ENCODE measurements around the gene RMI2.
"Not testable (repeated sequence)": the region's sequence is repeated elsewhere in the genome, so short reads cannot be mapped to it uniquely, and the experiment has no call there.

Gene RMI2

DNA sequence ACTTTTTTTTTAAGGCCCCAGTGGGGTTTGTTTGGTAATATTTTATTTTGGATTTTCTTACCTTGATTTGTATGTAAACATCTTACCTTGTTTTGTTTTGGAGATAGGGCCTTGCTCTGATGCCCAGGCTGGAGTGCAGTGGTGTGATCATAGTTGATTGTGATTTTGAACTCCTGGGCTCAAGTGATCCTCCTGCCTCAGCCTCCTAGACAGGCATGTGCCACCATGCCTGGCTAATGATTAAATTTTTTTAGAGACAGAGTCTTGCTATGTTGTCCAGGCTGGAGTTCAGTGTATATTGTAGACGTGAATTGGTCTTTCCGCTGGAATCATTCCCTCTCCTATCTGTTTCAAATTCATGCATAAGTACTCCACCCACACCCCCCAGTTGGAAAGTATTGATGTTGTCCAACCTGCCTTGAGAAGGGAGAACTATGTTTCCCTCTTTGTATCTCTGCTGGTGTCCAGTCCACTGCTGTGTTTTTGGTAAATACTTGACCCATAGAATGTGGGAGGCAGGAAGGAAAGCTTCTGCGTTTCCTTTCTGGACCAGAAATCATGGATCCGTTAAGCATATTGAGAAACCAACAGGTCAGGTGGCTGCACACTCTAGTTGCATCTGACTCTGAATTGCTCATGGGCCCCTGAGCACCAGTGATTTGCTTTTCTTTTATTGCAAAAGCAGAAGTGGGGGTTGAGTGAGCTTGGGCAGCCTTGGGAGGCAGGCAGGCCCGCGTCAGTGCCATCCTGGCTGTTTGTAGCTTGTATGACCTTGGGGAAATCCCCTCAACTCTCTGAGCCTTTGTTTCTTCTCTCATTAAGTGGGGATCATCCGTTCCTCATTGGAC lies 25.0 kb downstream of the RMI2 start:
- Histone ChIP-seq H3K9ac (peak overlapping the region in 8 of 11 experiments; percentile 22 to 64 (median 51); a peak in 11 of 22 replicates), H3K27ac (peak overlapping the region in 10 of 11 experiments; percentile 35 to 83 (median 68); a peak in 21 of 22 replicates)

DNA sequence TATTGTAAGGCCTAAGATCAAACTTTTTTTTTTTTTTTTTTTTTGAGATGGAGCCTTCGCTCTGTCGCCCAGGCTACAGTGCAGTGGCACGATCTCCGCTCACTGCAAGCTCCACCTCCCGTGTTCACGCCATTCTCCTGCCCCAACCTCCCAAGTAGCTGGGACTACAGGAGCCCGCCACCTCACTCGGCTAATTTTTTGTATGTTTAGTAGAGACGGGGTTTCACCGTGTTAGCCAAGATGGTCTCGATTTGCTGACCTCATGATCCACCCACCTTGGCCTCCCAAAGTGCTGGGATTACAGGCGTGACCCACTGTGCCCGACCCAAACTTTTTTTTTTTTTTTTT lies 25.6 kb downstream of the RMI2 start:
- not testable (repeated sequence) for H4K20me1 ChIP-seq; H3K36me3 ChIP-seq; H3K9me3 ChIP-seq (replicated peaks in 1 of 11); H3K4me3 ChIP-seq
- peaks cover 0 to 35% (median 0%) of the 10 kb centered on the region in 11 experiments; a peak in 5 of 22 replicates for H3K27me3 ChIP-seq
- peak overlapping the region in 10 of 11 experiments; percentile 24 to 83 (median 68); a peak in 19 of 22 replicates for H3K27ac ChIP-seq
- peaks cover 32 to 72% (median 57%) of the 10 kb centered on the region in 10 experiments for H3K4me1 ChIP-seq
- H3K4me2 ChIP-seq = peak overlapping the region; percentile 57 to 87 (median 74)
- peak overlapping the region in 8 of 11 experiments; percentile 22 to 64 (median 50); a peak in 7 of 22 replicates for H3K9ac ChIP-seq

More for the DNA sequence above, 25.0 kb downstream of the RMI2 start:
- H3K4me3 ChIP-seq = no peak overlapping the region
- H3K27me3 ChIP-seq = peaks cover 0 to 41% (median 0%) of the 10 kb centered on the region in 11 experiments; a peak in 5 of 22 replicates
- peak in 8 of 11 experiments; percentile 36 to 91 (median 78); a peak in 15 of 22 replicates for TF ChIP-seq Cebpa-rat (IDR thresholded peaks at IDR 0.05)
- no peaks in the 10 kb centered on the region for H3K9me3 ChIP-seq (replicated peaks in 1 of 11)
- H3K36me3 ChIP-seq = no peaks in the 10 kb centered on the region
- H3K4me1 ChIP-seq = peaks cover 33 to 74% (median 59%) of the 10 kb centered on the region in 10 experiments
- peak overlapping the region; percentile 57 to 87 (median 74) for H3K4me2 ChIP-seq
- H4K20me1 ChIP-seq = peaks cover 0 to under 1% (median 0%) of the 10 kb centered on the region in 11 experiments; a peak in 2 of 22 replicates

DNA sequence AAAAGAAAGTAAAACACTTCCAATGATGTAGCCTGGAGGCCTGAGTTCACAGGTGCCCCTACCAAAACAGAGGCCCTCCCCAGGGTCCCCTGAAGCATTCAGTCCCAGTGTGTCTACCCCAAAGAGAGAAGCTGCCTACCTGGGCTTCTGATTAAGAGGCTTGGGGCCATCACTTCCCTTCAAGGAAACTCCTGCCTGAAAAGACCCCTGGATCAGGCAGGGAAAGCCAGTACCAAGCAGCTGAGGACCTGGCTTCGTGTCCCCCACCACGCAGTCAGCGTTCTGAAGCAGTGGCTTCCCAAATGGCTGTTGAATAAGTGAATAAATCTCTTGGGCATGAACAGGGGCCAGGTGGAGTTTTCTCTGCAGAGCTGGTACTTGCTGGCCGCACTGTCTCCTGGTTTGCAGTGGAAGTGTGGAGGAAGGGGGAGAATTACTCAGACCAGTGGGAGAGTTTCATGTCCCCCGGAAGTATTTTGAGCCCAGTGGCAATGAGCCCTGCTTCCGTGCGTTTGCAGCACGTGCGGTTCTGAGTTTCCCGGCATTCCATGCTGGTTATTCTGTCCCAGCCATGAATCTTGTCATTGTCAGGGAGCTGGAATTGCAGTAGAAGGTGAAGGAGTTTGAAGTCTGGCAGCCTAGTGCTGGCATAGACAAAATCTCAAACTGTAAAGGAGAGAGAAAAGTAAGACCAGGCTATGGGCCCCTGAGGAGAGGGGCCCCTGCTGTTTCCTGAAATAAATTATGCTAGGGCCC lies 27.0 kb downstream of the RMI2 start:
- no peaks in the 10 kb centered on the region; a peak in 1 of 22 replicates for H4K20me1 ChIP-seq
- no peaks in the 10 kb centered on the region for H3K9me3 ChIP-seq (replicated peaks in 1 of 11)
- peak overlapping the region in 1 of 11 experiments; percentile 54; a peak in 1 of 22 replicates for H3K9ac ChIP-seq
- H3K4me3 ChIP-seq = no peak overlapping the region
- H3K4me1 ChIP-seq = peaks cover 32 to 64% (median 50%) of the 10 kb centered on the region in 10 experiments
- TF ChIP-seq Cebpa-rat (IDR thresholded peaks at IDR 0.05) = no peak
- H3K27ac ChIP-seq = peak overlapping the region in 5 of 11 experiments; percentile 66 to 83 (median 78); a peak in 6 of 22 replicates
- H3K27me3 ChIP-seq = peaks cover 0 to 25% (median 0%) of the 10 kb centered on the region in 11 experiments; a peak in 4 of 22 replicates
- H3K36me3 ChIP-seq = no peaks in the 10 kb centered on the region
- H3K4me2 ChIP-seq = peak overlapping the region; percentile 57 to 87 (median 74); a peak in 19 of 22 replicates

DNA sequence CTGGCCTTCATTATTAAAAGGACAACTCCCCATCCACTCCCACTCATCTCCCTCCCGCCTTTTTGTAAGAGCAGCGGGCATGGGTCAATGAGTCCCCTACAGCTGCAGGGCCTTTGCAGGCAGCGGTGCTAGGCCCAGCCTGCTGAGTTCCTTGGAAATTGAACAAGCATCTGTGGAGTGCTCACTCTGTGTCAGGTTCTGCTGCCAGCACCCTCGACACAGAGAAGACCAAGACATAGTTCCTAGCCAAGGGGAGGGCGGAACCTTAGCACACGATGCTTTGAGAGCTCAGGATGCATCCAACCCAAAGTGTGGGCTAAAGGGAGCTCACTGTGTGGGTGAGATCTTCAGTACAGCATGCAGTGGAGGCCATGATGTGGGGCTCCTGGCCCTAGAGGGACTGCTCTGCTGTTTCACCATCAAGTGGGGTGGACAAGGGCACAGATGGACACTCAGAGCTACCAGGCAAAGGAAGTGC lies 27.6 kb downstream of the RMI2 start:
- Histone ChIP-seq H4K20me1 (no peaks in the 10 kb centered on the region), H3K9me3 (replicated peaks in 1 of 11) (no peaks in the 10 kb centered on the region), H3K4me2 (peak overlapping the region in 8 of 11 experiments; percentile 57 to 84 (median 71); a peak in 12 of 22 replicates), H3K4me1 (peaks cover 29 to 58% (median 46%) of the 10 kb centered on the region in 10 experiments), H3K4me3 (no peak overlapping the region), H3K27me3 (peaks cover 0 to 19% (median 0%) of the 10 kb centered on the region in 11 experiments; a peak in 4 of 22 replicates), H3K27ac (peak overlapping the region in 1 of 11 experiments; percentile 83; a peak in 2 of 22 replicates), H3K36me3 (no peaks in the 10 kb centered on the region), H3K9ac (no peak overlapping the region)
- TF ChIP-seq Cebpa-rat (IDR thresholded peaks at IDR 0.05) = no peak

DNA sequence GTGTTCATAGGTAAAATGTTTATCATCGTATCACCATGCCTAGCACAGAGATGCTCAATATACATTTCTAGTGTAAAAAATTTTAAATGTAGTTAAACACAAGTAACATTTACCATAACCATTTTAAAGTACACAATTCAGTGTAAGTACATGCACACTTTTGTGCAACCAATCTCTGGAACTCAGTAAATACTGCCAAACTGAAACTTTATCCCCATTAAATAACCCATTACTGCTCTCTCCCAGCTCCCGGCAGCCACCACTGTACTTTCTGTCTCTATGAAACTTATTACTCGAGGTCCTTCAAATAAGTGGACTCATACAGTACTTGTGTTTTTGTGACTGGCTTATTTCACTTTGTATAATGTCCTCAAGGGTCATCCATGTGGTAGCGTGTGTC lies 29.0 kb downstream of the RMI2 start:
- Histone ChIP-seq H3K4me1 (peaks cover 28 to 44% (median 39%) of the 10 kb centered on the region in 10 experiments), H3K4me2 (no peak overlapping the region), H3K27ac (no peak overlapping the region)

DNA sequence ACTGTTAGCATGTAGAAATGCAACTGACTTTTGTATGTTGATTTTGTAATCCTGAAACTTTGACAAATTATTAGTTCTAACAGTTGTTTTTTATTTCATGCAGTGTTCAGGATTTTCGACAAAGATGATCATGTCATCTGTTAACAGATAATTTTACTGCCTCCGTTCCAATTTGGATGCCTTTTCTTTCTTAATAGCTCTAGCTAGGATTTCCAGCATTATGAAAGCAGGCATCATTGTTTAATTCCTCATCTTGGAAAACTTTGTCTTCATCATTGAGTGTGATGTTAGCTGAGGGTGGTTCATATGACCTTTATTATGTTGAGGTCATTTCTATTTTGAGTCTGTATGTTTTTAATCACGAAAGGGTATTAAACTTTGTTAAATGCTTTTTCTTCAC lies 31.9 kb downstream of the RMI2 start:
- peaks cover 9 to 23% (median 17%) of the 10 kb centered on the region in 10 experiments; a peak in 19 of 20 replicates for H3K4me1 ChIP-seq
- no peak overlapping the region for H3K4me3 ChIP-seq
- H3K9me3 ChIP-seq (replicated peaks in 1 of 11) = no peaks in the 10 kb centered on the region
- H3K27ac ChIP-seq = no peak overlapping the region
- no peak overlapping the region for H3K4me2 ChIP-seq
- H3K27me3 ChIP-seq = peaks cover 0 to 5% (median 0%) of the 10 kb centered on the region in 11 experiments; a peak in 2 of 22 replicates
- H4K20me1 ChIP-seq = no peaks in the 10 kb centered on the region
- TF ChIP-seq Cebpa-rat (IDR thresholded peaks at IDR 0.05) = no peak
- no peak overlapping the region for H3K9ac ChIP-seq
- no peaks in the 10 kb centered on the region for H3K36me3 ChIP-seq

More for the DNA sequence above, 29.0 kb downstream of the RMI2 start:
- TF ChIP-seq Cebpa-rat (IDR thresholded peaks at IDR 0.05) = no peak
- Histone ChIP-seq H3K4me3 (no peak overlapping the region), H4K20me1 (no peaks in the 10 kb centered on the region), H3K9me3 (replicated peaks in 1 of 11) (no peaks in the 10 kb centered on the region), H3K27me3 (peaks cover 0 to 5% (median 0%) of the 10 kb centered on the region in 11 experiments; a peak in 2 of 22 replicates), H3K9ac (no peak overlapping the region), H3K36me3 (no peaks in the 10 kb centered on the region)

DNA sequence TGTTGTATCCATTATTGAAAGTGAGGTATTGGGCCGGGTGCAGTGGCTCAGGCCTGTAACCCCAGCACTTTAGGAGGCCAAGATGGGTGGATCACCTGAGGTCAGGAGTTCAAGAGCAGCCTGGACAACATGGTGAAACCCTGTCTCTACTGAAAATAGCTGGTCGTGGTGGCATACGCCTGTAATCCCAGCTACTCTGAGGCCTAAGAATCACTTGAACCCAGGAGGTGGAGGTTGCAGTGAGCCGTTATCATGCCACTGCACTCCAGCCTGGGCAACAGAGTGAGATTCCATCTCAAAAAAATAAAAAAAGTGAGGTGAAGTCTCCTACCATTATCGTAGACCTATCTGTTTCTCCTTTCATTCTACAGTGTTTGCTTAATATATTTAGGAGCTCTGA lies 33.7 kb downstream of the RMI2 start:
- H3K27ac ChIP-seq; H3K36me3 ChIP-seq; H3K4me3 ChIP-seq; H4K20me1 ChIP-seq; H3K9me3 ChIP-seq (replicated peaks in 1 of 11); H3K27me3 ChIP-seq; H3K9ac ChIP-seq: not testable (repeated sequence)
- Histone ChIP-seq H3K4me1 (peaks cover 0 to 12% (median 5%) of the 10 kb centered on the region in 10 experiments; a peak in 8 of 20 replicates), H3K4me2 (peak overlapping the region in 2 of 11 experiments; percentile 59 to 61; a peak in 4 of 22 replicates)

DNA sequence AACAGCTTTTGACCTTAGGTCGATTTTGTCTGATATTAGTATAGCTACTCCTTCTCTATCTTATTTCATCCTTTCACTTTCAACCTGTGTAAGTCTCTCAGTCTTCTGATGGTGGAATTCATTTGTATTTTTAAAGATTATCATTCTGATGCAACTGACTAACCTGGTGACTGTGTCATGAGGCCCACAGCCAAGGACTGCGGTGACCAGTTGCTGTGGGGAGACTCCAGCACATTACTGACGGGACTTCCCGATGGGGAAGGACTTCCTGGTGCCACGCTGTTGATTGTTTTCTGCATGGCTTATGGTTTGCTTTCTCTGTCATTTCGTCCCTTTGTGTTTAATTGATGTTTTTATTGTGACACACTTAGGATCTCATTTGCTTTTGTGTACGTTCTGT lies 34.2 kb downstream of the RMI2 start:
- Histone ChIP-seq H3K4me2 (peak overlapping the region in 2 of 11 experiments; percentile 59 to 61; a peak in 4 of 22 replicates), H3K4me1 (peaks cover 0 to 12% (median 5%) of the 10 kb centered on the region in 10 experiments; a peak in 8 of 20 replicates), H3K9ac (no peak overlapping the region), H3K4me3 (no peak overlapping the region), H3K27ac (no peak overlapping the region), H3K9me3 (replicated peaks in 1 of 11) (no peaks in the 10 kb centered on the region), H3K36me3 (no peaks in the 10 kb centered on the region), H3K27me3 (no peaks in the 10 kb centered on the region), H4K20me1 (peaks cover 0 to 7% (median 0%) of the 10 kb centered on the region in 11 experiments; a peak in 1 of 22 replicates)
- TF ChIP-seq Cebpa-rat (IDR thresholded peaks at IDR 0.05) = no peak
